HepG2 (cell line): ENCODE data around the gene KRTAP5-8. TPM values are rescaled to one million over a fixed set of nuclear protein-coding genes. Genes with fewer than 3 reads are reported as not detected.
A peak's percentile ranks its signal among the peaks of the same experiment; 100 is the strongest.

ENCODE experiments used
- KAT8 ChIP-seq: IDR thresholded peaks from 2 replicates; pipeline ENCODE4 v1.6.1; 2016; ENCODE audit warnings: missing genetic modification reagents, missing compliant biosample characterization
- SP5 ChIP-seq: IDR thresholded peaks from 2 replicates; pipeline ENCODE4 v1.6.1; 2016; ENCODE audit warnings: low read depth, borderline replicate concordance
- ZMYM3 ChIP-seq: sonication (generic); formaldehyde crosslinking; IDR thresholded peaks from 2 replicates; pipeline ENCODE4 v1.5.1; 2020; ENCODE audit warnings: mild to moderate bottlenecking, missing genetic modification reagents
- ZNF350 ChIP-seq: sonication (generic); formaldehyde crosslinking; IDR thresholded peaks from 2 replicates; pipeline ENCODE4 v1.4.0; 2020; ENCODE audit warnings: mild to moderate bottlenecking, low read depth, missing genetic modification reagents, borderline replicate concordance
- ZNF451 ChIP-seq: sonication (generic); formaldehyde crosslinking; IDR thresholded peaks from 2 replicates; pipeline ENCODE4 v1.5.0; 2020; ENCODE audit warnings: mild to moderate bottlenecking, missing genetic modification reagents
- ZNF790 ChIP-seq: sonication (generic); formaldehyde crosslinking; IDR thresholded peaks from 2 replicates; pipeline ENCODE4 v1.8.0; 2022; ENCODE audit warnings: missing genetic modification reagents, mild to moderate bottlenecking, borderline replicate concordance
- ZSCAN31 ChIP-seq: sonication (generic); formaldehyde crosslinking; IDR thresholded peaks from 2 replicates; pipeline ENCODE4 v1.5.0; 2020; ENCODE audit warnings: low read depth, mild to moderate bottlenecking, missing genetic modification reagents
- polyA plus RNA-seq, 8 experiments: library from polyadenylated mRNA; depleted of rRNA in 3 of 8; stranded (reverse) in 7 of 8; unstranded in 1 of 8; fragments of >200 nt; fragmentation: Illumina TruSeq in 4 of 8; extraction: Trizol in 4 of 8; gene quantifications; 2 replicates each; pipeline versions ENCODE4 v1.2.1 to v1.2.3, GENCODE V29; 2011 to 2016; ENCODE audit warnings: low read depth in 4 of 8, missing spikeins in 1 of 8, mixed read lengths in 1 of 8; ENCODE audit not compliant: insufficient read depth in 1 of 8
- total RNA-seq, 5 experiments: library from RNA; depleted of rRNA; stranded (reverse); fragments of >200 nt; fragmentation: Illumina TruSeq; extraction: Trizol; gene quantifications; 2 replicates each; pipeline ENCODE4 v1.2.3, GENCODE V29; 2016; ENCODE audit warnings: low read depth in 1 of 5
- TF ChIP-seq, protein P1 (sequence below): sonication (generic); formaldehyde crosslinking; IDR thresholded peaks from 2 replicates; pipeline ENCODE4 v1.4.0; 2020; ENCODE audit warnings: missing genetic modification reagents, borderline replicate concordance
- TF ChIP-seq, protein P2 (sequence below): IDR thresholded peaks from 2 replicates; pipeline ENCODE4 v1.4.0; 2020; ENCODE audit warnings: mild to moderate bottlenecking, missing genetic modification reagents
- TF ChIP-seq, protein P3 (sequence below): IDR thresholded peaks from 2 replicates; pipeline ENCODE4 v1.6.1; 2016
- TF ChIP-seq, protein P4 (sequence below): sonication (generic); formaldehyde crosslinking; IDR thresholded peaks from 2 replicates; pipeline ENCODE4 v1.8.1; 2023; ENCODE audit warnings: mild to moderate bottlenecking, moderate library complexity, missing genetic modification reagents
- TF ChIP-seq, protein P5 (sequence below): sonication (generic); formaldehyde crosslinking; IDR thresholded peaks from 2 replicates; pipeline ENCODE4 v1.4.0; 2020; ENCODE audit warnings: mild to moderate bottlenecking, missing genetic modification reagents, borderline replicate concordance

Gene KRTAP5-8
- total and polyA plus RNA-seq, 2 of the 13 experiments (the other 11 are each of a cell fraction or from before 2014, with no cell fraction given) = 0.20 TPM; not detected in 1

DNA sequence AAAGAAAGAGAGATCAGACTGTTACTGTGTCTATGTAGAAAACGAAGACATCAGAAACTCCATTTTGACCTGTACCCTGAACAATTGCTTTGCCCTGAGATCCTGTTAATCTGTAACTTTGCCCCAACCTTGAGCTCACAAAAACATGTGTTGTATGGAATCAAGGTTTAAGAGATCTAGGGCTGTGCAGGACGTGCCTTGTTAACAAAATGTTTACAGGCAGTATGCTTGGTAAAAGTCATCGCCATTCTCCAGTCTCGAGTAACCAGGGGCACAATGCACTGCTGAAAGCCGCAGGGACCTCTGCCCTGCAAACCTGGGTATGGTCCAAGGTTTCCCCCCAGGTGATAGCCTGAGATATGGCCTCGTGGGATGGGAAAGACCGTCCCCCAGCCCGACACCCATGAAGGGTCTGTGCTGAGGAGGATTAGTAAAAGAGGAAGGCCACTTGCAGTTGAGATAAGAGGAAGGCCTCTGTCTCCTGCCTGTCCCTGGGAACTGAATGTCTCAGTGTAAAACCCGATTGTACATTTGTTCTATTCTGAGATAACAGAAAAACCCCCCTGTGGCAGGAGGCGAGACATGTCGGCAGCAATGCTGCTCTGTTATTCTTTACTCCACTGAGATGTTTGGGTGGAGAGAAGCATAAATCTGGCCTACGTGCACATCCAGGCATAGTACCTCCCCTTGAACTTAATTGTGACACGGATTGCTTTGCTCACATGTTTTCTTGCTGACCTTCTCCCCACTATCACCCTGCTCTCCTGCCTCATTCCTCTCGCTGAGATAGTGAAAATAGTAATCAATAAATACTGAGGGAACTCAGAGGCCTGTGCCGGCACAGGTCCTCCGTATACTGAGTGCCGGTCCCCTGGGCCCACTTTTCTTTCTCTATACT, 2.9 kb upstream of the KRTAP5-8 start (continued):
- TF ChIP-seq, protein P1, sequence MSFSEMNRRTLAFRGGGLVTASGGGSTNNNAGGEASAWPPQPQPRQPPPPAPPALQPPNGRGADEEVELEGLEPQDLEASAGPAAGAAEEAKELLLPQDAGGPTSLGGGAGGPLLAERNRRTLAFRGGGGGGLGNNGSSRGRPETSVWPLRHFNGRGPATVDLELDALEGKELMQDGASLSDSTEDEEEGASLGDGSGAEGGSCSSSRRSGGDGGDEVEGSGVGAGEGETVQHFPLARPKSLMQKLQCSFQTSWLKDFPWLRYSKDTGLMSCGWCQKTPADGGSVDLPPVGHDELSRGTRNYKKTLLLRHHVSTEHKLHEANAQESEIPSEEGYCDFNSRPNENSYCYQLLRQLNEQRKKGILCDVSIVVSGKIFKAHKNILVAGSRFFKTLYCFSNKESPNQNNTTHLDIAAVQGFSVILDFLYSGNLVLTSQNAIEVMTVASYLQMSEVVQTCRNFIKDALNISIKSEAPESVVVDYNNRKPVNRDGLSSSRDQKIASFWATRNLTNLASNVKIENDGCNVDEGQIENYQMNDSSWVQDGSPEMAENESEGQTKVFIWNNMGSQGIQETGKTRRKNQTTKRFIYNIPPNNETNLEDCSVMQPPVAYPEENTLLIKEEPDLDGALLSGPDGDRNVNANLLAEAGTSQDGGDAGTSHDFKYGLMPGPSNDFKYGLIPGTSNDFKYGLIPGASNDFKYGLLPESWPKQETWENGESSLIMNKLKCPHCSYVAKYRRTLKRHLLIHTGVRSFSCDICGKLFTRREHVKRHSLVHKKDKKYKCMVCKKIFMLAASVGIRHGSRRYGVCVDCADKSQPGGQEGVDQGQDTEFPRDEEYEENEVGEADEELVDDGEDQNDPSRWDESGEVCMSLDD (CRISPR knock-in tag) = 0 out of 2 replicates have a peak, but pooled peaks have one; percentile 55
- peak; percentile 78 for TF ChIP-seq SP5 (CRISPR knock-in tag)
- TF ChIP-seq, protein P2, sequence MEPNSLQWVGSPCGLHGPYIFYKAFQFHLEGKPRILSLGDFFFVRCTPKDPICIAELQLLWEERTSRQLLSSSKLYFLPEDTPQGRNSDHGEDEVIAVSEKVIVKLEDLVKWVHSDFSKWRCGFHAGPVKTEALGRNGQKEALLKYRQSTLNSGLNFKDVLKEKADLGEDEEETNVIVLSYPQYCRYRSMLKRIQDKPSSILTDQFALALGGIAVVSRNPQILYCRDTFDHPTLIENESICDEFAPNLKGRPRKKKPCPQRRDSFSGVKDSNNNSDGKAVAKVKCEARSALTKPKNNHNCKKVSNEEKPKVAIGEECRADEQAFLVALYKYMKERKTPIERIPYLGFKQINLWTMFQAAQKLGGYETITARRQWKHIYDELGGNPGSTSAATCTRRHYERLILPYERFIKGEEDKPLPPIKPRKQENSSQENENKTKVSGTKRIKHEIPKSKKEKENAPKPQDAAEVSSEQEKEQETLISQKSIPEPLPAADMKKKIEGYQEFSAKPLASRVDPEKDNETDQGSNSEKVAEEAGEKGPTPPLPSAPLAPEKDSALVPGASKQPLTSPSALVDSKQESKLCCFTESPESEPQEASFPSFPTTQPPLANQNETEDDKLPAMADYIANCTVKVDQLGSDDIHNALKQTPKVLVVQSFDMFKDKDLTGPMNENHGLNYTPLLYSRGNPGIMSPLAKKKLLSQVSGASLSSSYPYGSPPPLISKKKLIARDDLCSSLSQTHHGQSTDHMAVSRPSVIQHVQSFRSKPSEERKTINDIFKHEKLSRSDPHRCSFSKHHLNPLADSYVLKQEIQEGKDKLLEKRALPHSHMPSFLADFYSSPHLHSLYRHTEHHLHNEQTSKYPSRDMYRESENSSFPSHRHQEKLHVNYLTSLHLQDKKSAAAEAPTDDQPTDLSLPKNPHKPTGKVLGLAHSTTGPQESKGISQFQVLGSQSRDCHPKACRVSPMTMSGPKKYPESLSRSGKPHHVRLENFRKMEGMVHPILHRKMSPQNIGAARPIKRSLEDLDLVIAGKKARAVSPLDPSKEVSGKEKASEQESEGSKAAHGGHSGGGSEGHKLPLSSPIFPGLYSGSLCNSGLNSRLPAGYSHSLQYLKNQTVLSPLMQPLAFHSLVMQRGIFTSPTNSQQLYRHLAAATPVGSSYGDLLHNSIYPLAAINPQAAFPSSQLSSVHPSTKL (CRISPR knock-in tag) = peak; percentile 61
- TF ChIP-seq ZSCAN31 = 0 out of 2 replicates have a peak, but pooled peaks have one; percentile 26
- TF ChIP-seq, protein P3, sequence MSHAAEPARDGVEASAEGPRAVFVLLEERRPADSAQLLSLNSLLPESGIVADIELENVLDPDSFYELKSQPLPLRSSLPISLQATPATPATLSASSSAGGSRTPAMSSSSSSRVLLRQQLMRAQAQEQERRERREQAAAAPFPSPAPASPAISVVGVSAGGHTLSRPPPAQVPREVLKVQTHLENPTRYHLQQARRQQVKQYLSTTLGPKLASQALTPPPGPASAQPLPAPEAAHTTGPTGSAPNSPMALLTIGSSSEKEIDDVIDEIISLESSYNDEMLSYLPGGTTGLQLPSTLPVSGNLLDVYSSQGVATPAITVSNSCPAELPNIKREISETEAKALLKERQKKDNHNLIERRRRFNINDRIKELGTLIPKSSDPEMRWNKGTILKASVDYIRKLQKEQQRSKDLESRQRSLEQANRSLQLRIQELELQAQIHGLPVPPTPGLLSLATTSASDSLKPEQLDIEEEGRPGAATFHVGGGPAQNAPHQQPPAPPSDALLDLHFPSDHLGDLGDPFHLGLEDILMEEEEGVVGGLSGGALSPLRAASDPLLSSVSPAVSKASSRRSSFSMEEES (CRISPR knock-in tag) = peak; percentile 80; the same call in 1 of the 2 replicates
- TF ChIP-seq ZNF350 = 0 out of 2 replicates have a peak, but pooled peaks have one; percentile 32
- TF ChIP-seq KAT8 (CRISPR knock-in tag) = peak; percentile 23; the same call in 1 of the 2 replicates
- peak; percentile 37; the same call in 1 of the 2 replicates for TF ChIP-seq ZNF790 (CRISPR knock-in tag)
- TF ChIP-seq, protein P4, sequence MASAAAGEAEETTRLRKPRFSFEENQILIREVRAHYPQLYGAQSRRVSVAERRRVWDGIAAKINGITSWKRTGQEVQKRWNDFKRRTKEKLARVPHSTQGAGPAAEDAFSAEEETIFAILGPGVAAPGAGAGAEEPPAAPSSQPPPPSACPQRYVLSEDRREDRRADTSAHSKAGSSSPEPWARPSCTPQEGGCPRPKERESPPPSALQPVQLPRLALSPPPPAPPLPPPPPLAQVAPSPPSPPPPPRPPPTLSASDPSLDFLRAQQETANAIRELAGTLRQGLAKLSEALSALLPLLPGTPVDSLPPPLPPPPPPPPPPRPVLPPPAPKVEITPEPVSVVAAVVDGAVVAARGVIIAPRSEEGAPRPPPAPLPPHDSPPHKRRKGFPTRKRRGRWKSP (CRISPR knock-in tag) = 0 out of 2 replicates have a peak, but pooled peaks have one; percentile 36
- TF ChIP-seq, protein P5, sequence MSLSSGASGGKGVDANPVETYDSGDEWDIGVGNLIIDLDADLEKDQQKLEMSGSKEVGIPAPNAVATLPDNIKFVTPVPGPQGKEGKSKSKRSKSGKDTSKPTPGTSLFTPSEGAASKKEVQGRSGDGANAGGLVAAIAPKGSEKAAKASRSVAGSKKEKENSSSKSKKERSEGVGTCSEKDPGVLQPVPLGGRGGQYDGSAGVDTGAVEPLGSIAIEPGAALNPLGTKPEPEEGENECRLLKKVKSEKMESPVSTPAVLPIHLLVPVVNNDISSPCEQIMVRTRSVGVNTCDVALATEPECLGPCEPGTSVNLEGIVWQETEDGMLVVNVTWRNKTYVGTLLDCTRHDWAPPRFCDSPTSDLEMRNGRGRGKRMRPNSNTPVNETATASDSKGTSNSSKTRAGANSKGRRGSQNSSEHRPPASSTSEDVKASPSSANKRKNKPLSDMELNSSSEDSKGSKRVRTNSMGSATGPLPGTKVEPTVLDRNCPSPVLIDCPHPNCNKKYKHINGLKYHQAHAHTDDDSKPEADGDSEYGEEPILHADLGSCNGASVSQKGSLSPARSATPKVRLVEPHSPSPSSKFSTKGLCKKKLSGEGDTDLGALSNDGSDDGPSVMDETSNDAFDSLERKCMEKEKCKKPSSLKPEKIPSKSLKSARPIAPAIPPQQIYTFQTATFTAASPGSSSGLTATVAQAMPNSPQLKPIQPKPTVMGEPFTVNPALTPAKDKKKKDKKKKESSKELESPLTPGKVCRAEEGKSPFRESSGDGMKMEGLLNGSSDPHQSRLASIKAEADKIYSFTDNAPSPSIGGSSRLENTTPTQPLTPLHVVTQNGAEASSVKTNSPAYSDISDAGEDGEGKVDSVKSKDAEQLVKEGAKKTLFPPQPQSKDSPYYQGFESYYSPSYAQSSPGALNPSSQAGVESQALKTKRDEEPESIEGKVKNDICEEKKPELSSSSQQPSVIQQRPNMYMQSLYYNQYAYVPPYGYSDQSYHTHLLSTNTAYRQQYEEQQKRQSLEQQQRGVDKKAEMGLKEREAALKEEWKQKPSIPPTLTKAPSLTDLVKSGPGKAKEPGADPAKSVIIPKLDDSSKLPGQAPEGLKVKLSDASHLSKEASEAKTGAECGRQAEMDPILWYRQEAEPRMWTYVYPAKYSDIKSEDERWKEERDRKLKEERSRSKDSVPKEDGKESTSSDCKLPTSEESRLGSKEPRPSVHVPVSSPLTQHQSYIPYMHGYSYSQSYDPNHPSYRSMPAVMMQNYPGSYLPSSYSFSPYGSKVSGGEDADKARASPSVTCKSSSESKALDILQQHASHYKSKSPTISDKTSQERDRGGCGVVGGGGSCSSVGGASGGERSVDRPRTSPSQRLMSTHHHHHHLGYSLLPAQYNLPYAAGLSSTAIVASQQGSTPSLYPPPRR = peak; percentile 58; the same call in 1 of the 2 replicates
- peak; percentile 57; the same call in 1 of the 2 replicates for TF ChIP-seq ZMYM3 (CRISPR knock-in tag)
- 0 out of 2 replicates have a peak, but pooled peaks have one; percentile 36 for TF ChIP-seq ZNF451 (CRISPR knock-in tag)
